Measurements from ENCODE around the gene ZNF518A.
"Not testable (repeated sequence)": the region's sequence is repeated elsewhere in the genome, so short reads cannot be mapped to it uniquely, and the experiment has no call there.

ZNF518A gene

GRCh38 chr10:96137567-96137966 is 7.5 kb downstream of the ZNF518A start:
- DNase-seq: no peak

DNA sequence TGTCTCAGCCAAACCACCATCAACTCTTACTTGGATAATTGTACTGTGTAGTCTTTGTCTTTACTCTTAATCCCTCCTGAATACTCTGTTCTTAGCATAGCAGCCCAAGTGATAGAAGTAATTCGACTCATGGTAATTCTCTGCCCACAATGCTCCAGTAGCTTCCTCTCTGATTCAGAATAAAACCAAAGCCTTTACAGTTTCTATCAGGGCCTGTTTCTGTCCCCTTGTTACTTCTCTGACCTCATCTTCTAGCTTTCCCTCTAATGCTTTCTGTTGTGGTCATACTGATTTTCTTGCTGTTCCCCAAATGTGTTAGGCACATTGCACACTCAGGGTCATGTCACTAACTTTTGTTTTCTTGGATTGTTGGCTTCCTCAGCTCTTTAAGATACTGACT is 8.0 kb downstream of the ZNF518A start:
- no peak for DNase-seq

DNA sequence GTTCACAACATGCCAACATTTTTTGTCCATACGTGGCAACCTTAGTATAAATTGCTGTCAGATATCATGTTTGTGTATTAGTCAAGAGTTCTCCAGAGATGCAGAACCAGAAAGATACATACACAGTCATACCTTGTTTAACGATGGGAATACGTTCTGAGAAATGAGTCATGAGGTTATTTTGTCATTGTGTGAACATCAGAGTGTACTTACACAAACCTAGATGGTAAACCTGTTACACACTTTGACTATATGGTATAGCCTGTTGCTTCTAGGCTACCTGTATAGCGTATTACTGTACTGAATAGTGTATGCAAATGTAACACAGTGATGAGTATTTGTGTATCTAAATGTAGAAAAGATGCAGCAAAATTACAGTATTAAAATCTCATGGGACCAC is 22.3 kb downstream of the ZNF518A start:
- no peak for DNase-seq

- no peak for DNase-seq
Observed at GRCh38 chr10:96153070-96153469, 23.0 kb downstream of the ZNF518A start.

- no peak for DNase-seq
Observed at GRCh38 chr10:96165726-96166125, 35.6 kb downstream of the ZNF518A start.

DNA sequence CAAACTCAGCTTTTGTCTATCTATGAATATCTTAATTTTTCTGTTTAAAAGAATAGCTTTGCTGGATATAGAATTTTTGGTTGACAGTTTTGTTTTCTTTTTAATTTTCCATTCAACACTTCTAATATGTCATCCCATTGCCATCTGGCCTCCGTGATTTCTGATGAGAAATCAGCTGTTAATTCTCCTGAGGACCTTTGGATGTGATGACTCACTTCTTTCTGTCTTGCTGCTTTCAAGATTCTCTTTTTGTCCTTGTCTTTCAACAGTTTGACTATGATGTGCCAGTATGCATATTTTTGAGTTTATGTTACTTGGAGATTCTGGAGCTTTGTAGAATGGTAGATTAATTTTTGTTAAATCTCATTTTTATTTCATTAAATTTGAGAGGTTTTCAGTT is 38.4 kb downstream of the ZNF518A start:
- no peak for DNase-seq

DNA sequence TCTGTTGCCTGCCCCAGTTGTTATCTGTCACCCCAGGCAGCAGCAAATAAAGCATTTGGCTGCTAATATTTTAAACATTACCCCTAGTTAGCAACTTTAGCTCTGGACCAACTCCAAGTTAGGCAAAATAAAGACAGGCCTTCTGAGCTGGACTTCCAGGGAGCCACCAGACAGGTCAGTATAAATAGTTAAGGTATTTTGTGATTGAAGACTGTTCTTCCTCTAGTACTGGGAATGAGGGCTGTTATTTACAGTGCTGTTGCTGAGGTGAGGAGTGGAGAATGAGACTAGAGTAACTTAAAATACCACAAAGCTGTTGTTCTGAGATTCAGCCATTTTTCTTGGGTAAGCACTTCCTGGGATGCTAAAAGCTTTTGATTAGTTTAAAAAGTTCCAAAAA is 40.1 kb downstream of the ZNF518A start:
- DNase-seq: no peak

DNA sequence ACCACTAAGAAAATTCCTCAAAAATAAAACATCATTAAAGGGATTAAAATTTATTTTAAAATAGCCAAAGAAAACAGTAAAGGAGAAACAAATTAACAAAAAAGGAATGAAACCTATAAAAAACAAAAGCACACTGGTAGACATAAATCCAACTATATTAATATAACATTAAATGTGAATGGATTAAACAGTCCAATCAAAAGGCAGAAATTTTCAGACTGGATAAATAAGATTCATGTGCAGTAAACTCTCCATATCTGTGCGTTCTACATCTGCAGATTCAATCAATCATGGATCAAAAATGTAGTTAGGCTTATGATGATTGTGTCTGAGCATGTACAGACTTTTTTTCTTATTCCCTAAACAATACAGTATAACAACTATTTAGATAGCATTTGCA is 42.6 kb downstream of the ZNF518A start:
- DNase-seq: no peak

- no peak for DNase-seq
Observed at GRCh38 chr10:96176985-96177384, 46.9 kb downstream of the ZNF518A start.

DNA sequence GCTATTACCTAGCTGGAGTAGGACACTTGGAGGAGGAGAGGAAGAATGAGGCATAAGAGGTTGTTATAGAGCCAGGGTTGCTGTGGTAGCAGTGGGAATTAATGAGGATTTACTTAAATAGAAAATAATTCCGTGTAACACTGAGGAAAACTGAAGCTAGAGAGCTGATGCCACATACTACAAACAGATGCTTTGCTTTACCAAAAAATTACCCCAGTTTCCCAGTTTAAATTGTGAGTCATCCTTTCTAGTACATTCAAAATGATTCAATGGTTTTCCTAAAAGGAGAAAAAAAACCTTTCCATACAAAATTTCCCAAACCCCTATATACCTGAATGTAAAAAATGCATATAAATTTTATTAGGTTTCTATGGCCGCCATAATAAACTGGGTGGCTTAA is 58.3 kb downstream of the ZNF518A start:
- DNase-seq: no peak

DNA sequence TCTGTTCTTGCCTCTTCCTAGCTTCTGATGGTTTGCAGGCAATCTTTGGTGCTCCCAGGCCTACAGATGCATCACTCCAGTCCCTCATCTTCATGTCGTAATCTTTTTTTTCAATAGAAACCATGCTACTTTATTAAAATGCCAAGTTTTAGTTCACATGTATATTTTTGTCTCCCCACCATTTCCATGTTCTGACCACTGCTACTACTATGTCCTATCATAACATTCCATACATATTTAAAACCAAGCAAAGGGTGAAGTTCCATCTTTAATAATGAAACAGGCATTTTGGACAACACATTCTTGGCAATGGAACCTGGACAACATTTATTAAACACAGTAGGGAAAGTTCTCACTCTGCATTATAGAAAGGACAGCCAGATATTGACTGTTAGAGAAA is 58.8 kb downstream of the ZNF518A start:
- DNase-seq: no peak

GRCh38 chr10:96189505-96189904 is 59.4 kb downstream of the ZNF518A start:
- not testable (repeated sequence) for DNase-seq

GRCh38 chr10:96201525-96201924 is 71.4 kb downstream of the ZNF518A start:
- no peak for DNase-seq

GRCh38 chr10:96205580-96205979 is 75.5 kb downstream of the ZNF518A start:
- DNase-seq: no peak

DNA sequence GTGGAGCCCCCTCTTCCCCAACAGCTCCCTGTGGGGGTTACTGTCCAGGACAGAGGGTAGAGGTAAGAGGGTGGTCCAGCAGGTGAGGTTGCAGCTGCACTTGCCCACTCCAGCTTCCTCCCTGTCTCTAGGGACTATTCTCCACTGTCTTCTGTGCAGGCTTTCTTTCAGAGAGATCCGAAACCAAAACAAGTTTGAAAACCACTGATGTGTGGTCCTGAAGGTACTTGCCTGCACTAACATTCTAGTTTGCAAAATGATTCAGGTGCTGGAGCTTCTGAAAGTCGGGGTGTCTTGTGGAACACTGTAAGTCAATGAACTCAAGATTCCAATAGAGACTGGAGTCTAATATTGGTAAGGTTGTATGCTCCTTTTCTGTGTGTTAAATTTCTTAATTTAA is 78.2 kb downstream of the ZNF518A start:
- no peak for DNase-seq

GRCh38 chr10:96208946-96209345 is 78.8 kb downstream of the ZNF518A start:
- DNase-seq: no peak

- no peak for DNase-seq
Observed at GRCh38 chr10:96211764-96212163, 81.7 kb downstream of the ZNF518A start.

- no peak for DNase-seq
Observed at GRCh38 chr10:96212911-96213310, 82.8 kb downstream of the ZNF518A start.
